Measurements from ENCODE around the gene VSIG1. TPM values are rescaled to one million over a fixed set of nuclear protein-coding genes. Genes with fewer than 3 reads are reported as not detected.
A peak's percentile ranks its signal among the peaks of the same experiment; 100 is the strongest.

Gene VSIG1
- total RNA-seq, 1 donor from 2014 or later = not detected

- Mint-ChIP-seq H3K27me3 (ENCODE audit: unreplicated experiment) (no peaks in the 10 kb centered on the region), H3K36me3 (ENCODE audit: unreplicated experiment) (no peaks in the 10 kb centered on the region), H3K9me3 (ENCODE audit: unreplicated experiment) (no peaks in the 10 kb centered on the region), H3K4me3 (ENCODE audit: unreplicated experiment) (no peak overlapping the region), H3K4me1 (ENCODE audit: low read depth, unreplicated experiment) (no peaks in the 10 kb centered on the region), H3K27ac (ENCODE audit: unreplicated experiment) (no peak overlapping the region)
- no peak for TF ChIP-seq CTCF (IDR thresholded peaks at IDR 0.05; ENCODE audit: partially characterized antibody, unreplicated experiment)
- no peak for DNase-seq
These were observed 26.0 kb upstream of the VSIG1 start for GRCh38 chrX:108018656-108019381.

GRCh38 chrX:108019382-108019875, 25.4 kb upstream of the VSIG1 start:
- H3K4me1 Mint-ChIP-seq (ENCODE audit: low read depth, unreplicated experiment) = no peaks in the 10 kb centered on the region
- no peak overlapping the region for H3K4me3 Mint-ChIP-seq (ENCODE audit: unreplicated experiment)
- H3K27ac Mint-ChIP-seq (ENCODE audit: unreplicated experiment) = no peak overlapping the region
- no peaks in the 10 kb centered on the region for H3K27me3 Mint-ChIP-seq (ENCODE audit: unreplicated experiment)
- H3K9me3 Mint-ChIP-seq (ENCODE audit: unreplicated experiment) = no peaks in the 10 kb centered on the region
- no peak for DNase-seq
- no peak for TF ChIP-seq CTCF (IDR thresholded peaks at IDR 0.05; ENCODE audit: partially characterized antibody, unreplicated experiment)
- H3K36me3 Mint-ChIP-seq (ENCODE audit: unreplicated experiment) = no peaks in the 10 kb centered on the region

- no peak for DNase-seq
- Mint-ChIP-seq H3K4me3 (ENCODE audit: unreplicated experiment) (no peak overlapping the region), H3K4me1 (ENCODE audit: low read depth, unreplicated experiment) (no peaks in the 10 kb centered on the region), H3K36me3 (ENCODE audit: unreplicated experiment) (no peaks in the 10 kb centered on the region), H3K27me3 (ENCODE audit: unreplicated experiment) (no peaks in the 10 kb centered on the region), H3K9me3 (ENCODE audit: unreplicated experiment) (no peaks in the 10 kb centered on the region), H3K27ac (ENCODE audit: unreplicated experiment) (no peak overlapping the region)
- peak; percentile 23 for TF ChIP-seq CTCF (IDR thresholded peaks at IDR 0.05; ENCODE audit: partially characterized antibody, unreplicated experiment)
These were observed 24.2 kb upstream of the VSIG1 start for GRCh38 chrX:108020631-108021030.

GRCh38 chrX:108022491-108023089, 22.3 kb upstream of the VSIG1 start:
- Mint-ChIP-seq H3K27ac (ENCODE audit: unreplicated experiment) (no peak overlapping the region), H3K4me3 (ENCODE audit: unreplicated experiment) (no peak overlapping the region), H3K36me3 (ENCODE audit: unreplicated experiment) (no peaks in the 10 kb centered on the region), H3K9me3 (ENCODE audit: unreplicated experiment) (no peaks in the 10 kb centered on the region), H3K27me3 (ENCODE audit: unreplicated experiment) (no peaks in the 10 kb centered on the region), H3K4me1 (ENCODE audit: low read depth, unreplicated experiment) (no peaks in the 10 kb centered on the region)
- no peak for DNase-seq
- no peak for TF ChIP-seq CTCF (IDR thresholded peaks at IDR 0.05; ENCODE audit: partially characterized antibody, unreplicated experiment)

- no peaks in the 10 kb centered on the region for H3K4me1 Mint-ChIP-seq (ENCODE audit: low read depth, unreplicated experiment)
- TF ChIP-seq CTCF (IDR thresholded peaks at IDR 0.05; ENCODE audit: partially characterized antibody, unreplicated experiment) = no peak
- H3K27ac Mint-ChIP-seq (ENCODE audit: unreplicated experiment) = no peak overlapping the region
- H3K27me3 Mint-ChIP-seq (ENCODE audit: unreplicated experiment) = no peaks in the 10 kb centered on the region
- H3K4me3 Mint-ChIP-seq (ENCODE audit: unreplicated experiment) = no peak overlapping the region
- no peaks in the 10 kb centered on the region for H3K36me3 Mint-ChIP-seq (ENCODE audit: unreplicated experiment)
- no peak for DNase-seq
- H3K9me3 Mint-ChIP-seq (ENCODE audit: unreplicated experiment) = no peaks in the 10 kb centered on the region
These were observed 19.5 kb upstream of the VSIG1 start for GRCh38 chrX:108025376-108025775.
